Lung (tissue), 12 donors: ENCODE measurements around the gene SGCG. TPM values are rescaled to one million over a fixed set of nuclear protein-coding genes. Genes with fewer than 3 reads are reported as not detected.

Experiments used
- ATAC-seq: fragments of 200-7000 bp; cut with Tn5 transposase; one replicate; pipeline ENCODE4 v1.9.1; 2020; ENCODE audit warnings: moderate number of reproducible peaks; ENCODE audit not compliant: insufficient read depth, low FRiP score
- DNase-seq, 3 donors: peaks; one replicate each; pipeline ENCODE4 v3.0.0-alpha.2; 2013 to 2017
- H3K27ac ChIP-seq, 2 donors: one replicate each; pipeline ENCODE4 v1.5.1; 2013; ENCODE audit warnings: mild to moderate bottlenecking in 2 of 2, moderate library complexity in 2 of 2, control low read depth in 1 of 2, inconsistent platforms in 1 of 2, low read depth in 1 of 2, low read length in 1 of 2
- H3K27me3 ChIP-seq, 3 donors: one replicate each; pipeline ENCODE4 v1.5.1; 2013; ENCODE audit warnings: low read length in 2 of 3; ENCODE audit not compliant: control insufficient read depth in 3 of 3, insufficient read depth in 3 of 3
- H3K36me3 ChIP-seq, 4 donors: one replicate each; pipeline ENCODE4 v1.5.1; 2013; ENCODE audit warnings: low read length in 4 of 4, mild to moderate bottlenecking in 1 of 4, moderate library complexity in 1 of 4; ENCODE audit not compliant: control insufficient read depth in 4 of 4, insufficient read depth in 4 of 4
- H3K4me1 ChIP-seq, 5 donors: one replicate each; pipeline ENCODE4 v1.5.1; 2013; ENCODE audit warnings: low read length in 5 of 5, mild to moderate bottlenecking in 2 of 5, moderate library complexity in 1 of 5; ENCODE audit not compliant: control insufficient read depth in 5 of 5, insufficient read depth in 5 of 5
- H3K4me3 ChIP-seq: one replicate; pipeline ENCODE4 v1.5.1; 2013; ENCODE audit warnings: mild to moderate bottlenecking, control low read depth, moderate library complexity
- H3K9ac ChIP-seq, 2 donors: one replicate each; pipeline ENCODE4 v1.5.1; 2013; ENCODE audit warnings: low read length in 2 of 2, control low read depth in 1 of 2; ENCODE audit not compliant: insufficient read depth in 1 of 2
- H3K9me3 ChIP-seq, 4 donors: one replicate each; pipeline ENCODE4 v1.5.1; 2013; ENCODE audit warnings: low read length in 3 of 4, mild to moderate bottlenecking in 1 of 4, moderate library complexity in 1 of 4; ENCODE audit not compliant: control insufficient read depth in 4 of 4, insufficient read depth in 3 of 4
- WGBS, 2 donors: extraction: QIAGEN DNeasy Blood & Tissue Kit; methylation state at CpG; one replicate each; pipeline ENCODE4 v1.1.7; 2013; 5-methylcytosine and 5-hydroxymethylcytosine counted together
- polyA plus RNA-seq, 2 donors: library from polyadenylated mRNA; stranded (reverse); fragments of 200-250 nt; gene quantifications; one replicate each; pipeline ENCODE4 v1.2.1, GENCODE V29; 2013
- total RNA-seq, 2 donors: library from RNA; depleted of rRNA in 1 of 2; stranded (reverse); fragments of >200 nt in 1 of 2; gene quantifications; one replicate each; pipeline ENCODE4 v1.2.1, GENCODE V29; 2014 to 2021
- TF ChIP-seq, protein P1 (sequence below): IDR thresholded peaks from 2 replicates; pipeline ENCODE4 v1.5.1; 2012; ENCODE audit warnings: mild to moderate bottlenecking; ENCODE audit errors: control extremely low read depth, extremely low read depth
- donor health status: control.
- donor health status: control.
- donor health status: Bipolar disorder and iron deficiency.
- donor health status: healthy.
- donor health status: DM: yes; HTN: yes; CAD: no.

Gene SGCG
- total and polyA plus RNA-seq, 4 donors, result 0.41 to 5.5 (median 1.8) TPM

DNA sequence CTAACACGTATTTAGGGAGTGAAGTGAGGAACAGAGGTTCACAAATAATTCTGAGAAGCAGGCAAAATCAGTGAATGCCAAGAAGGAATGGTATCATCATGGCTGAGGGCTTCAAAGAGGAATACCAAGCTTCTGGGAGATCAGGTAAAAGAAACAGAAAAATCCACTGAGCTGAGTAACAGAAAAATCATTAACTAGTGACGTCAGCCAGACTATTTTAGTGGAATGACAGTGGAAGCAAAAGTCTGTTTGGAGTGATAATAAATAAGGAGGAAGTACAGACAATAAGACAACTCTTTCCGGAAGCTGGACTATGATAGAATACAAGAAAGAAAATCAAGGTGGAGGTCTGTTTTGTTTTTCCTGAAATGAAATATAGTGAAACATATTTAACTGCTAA lies 169.2 kb downstream of the SGCG start:
- no peak overlapping the region for H3K9ac ChIP-seq
- no peak for DNase-seq

GRCh38 chr13:23352161-23352560 lies 171.4 kb downstream of the SGCG start:
- no peak for DNase-seq
- H3K4me1 ChIP-seq, result peaks cover 0 to 10% (median 0%) of the 10 kb centered on the region in 5 donors
- TF ChIP-seq, protein P1, sequence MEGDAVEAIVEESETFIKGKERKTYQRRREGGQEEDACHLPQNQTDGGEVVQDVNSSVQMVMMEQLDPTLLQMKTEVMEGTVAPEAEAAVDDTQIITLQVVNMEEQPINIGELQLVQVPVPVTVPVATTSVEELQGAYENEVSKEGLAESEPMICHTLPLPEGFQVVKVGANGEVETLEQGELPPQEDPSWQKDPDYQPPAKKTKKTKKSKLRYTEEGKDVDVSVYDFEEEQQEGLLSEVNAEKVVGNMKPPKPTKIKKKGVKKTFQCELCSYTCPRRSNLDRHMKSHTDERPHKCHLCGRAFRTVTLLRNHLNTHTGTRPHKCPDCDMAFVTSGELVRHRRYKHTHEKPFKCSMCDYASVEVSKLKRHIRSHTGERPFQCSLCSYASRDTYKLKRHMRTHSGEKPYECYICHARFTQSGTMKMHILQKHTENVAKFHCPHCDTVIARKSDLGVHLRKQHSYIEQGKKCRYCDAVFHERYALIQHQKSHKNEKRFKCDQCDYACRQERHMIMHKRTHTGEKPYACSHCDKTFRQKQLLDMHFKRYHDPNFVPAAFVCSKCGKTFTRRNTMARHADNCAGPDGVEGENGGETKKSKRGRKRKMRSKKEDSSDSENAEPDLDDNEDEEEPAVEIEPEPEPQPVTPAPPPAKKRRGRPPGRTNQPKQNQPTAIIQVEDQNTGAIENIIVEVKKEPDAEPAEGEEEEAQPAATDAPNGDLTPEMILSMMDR, result no peak
- no peak overlapping the region for H3K27ac ChIP-seq
- 70 to 73% methylated on average over 4 of the region's 4 CpGs for WGBS, 2 donors
- H3K27me3 ChIP-seq, result no peaks in the 10 kb centered on the region
- no peak for ATAC-seq
- no peak overlapping the region for H3K9ac ChIP-seq
- H3K4me3 ChIP-seq, result no peak overlapping the region
- peaks cover 17 to 40% (median 34%) of the 10 kb centered on the region in 4 donors for H3K36me3 ChIP-seq
- H3K9me3 ChIP-seq, result no peaks in the 10 kb centered on the region

More for the DNA sequence above, 169.2 kb downstream of the SGCG start:
- H3K27ac ChIP-seq, result no peak overlapping the region
- 77 to 79% methylated on average over 3 of the region's 3 CpGs for WGBS, 2 donors
- H3K27me3 ChIP-seq, result no peaks in the 10 kb centered on the region
- TF ChIP-seq, protein P1, result no peak
- H3K36me3 ChIP-seq, result peaks cover 10 to 29% (median 25%) of the 10 kb centered on the region in 4 donors
- no peak for ATAC-seq
- no peak overlapping the region for H3K4me3 ChIP-seq
- H3K9me3 ChIP-seq, result no peaks in the 10 kb centered on the region
- H3K4me1 ChIP-seq, result peaks cover 0 to 10% (median 4%) of the 10 kb centered on the region in 5 donors

GRCh38 chr13:23354520-23354919 lies 173.7 kb downstream of the SGCG start:
- no peak for DNase-seq
- H3K27me3 ChIP-seq, result no peaks in the 10 kb centered on the region
- no peak overlapping the region for H3K9ac ChIP-seq
- H3K36me3 ChIP-seq, result peaks cover 16 to 38% (median 31%) of the 10 kb centered on the region in 4 donors
- ATAC-seq, result no peak
- peaks cover 0 to 6% (median 0%) of the 10 kb centered on the region in 5 donors for H3K4me1 ChIP-seq
- no peaks in the 10 kb centered on the region for H3K9me3 ChIP-seq
- H3K27ac ChIP-seq, result no peak overlapping the region
- H3K4me3 ChIP-seq, result no peak overlapping the region
- 97 to 98% methylated on average over 5 of the region's 5 CpGs for WGBS, 2 donors
- TF ChIP-seq, protein P1, result no peak

DNA sequence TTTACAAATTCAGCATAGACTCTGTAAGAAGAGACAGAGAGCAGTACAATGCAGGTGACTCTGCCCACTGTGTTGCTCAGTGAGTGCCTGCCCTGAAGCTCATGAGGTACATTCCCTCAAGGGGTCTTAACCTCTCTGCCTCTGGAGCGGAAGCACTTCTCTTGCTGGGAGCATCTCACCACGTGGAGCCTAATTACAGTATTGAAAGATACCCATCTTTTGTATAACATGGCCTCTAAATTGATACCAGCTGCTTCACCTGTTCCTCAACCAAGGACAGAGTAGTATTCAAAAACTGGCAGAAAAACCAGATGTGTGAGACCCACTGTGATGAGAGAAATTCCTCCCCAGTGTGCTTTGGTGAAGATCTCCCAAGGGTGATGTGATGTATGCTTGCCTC lies 175.6 kb downstream of the SGCG start:
- Histone ChIP-seq H3K27ac (no peak overlapping the region), H3K4me3 (no peak overlapping the region), H3K9me3 (no peaks in the 10 kb centered on the region), H3K36me3 (peaks cover 16 to 34% (median 29%) of the 10 kb centered on the region in 4 donors), H3K4me1 (no peaks in the 10 kb centered on the region), H3K27me3 (no peaks in the 10 kb centered on the region), H3K9ac (no peak overlapping the region)
- ATAC-seq, result no peak
- no peak for DNase-seq
- TF ChIP-seq, protein P1, result no peak
- 87 to 97% methylated on average over 2 of the region's 2 CpGs for WGBS, 2 donors
